GM12891 (cell line): ENCODE measurements around the gene SPEM3.

Experiments used
- DNase-seq: peaks from one replicate; pipeline ENCODE4 v3.0.0; 2011; ENCODE audit warnings: low spot score; ENCODE audit not compliant: insufficient read length
- FAIRE-seq: peaks from 2 replicates; lab custom pipeline; 2011; peaks lifted over from hg19 to GRCh38; lab: Jason Lieb, UNC
- PAX5 ChIP-seq: IDR thresholded peaks from 2 replicates; pipeline ENCODE4 v1.6.1; 2011; ENCODE audit warnings: low read length, moderate library complexity, mild to moderate bottlenecking; ENCODE audit not compliant: insufficient read depth, severe bottlenecking
- POLR2A ChIP-seq: IDR thresholded peaks from 2 replicates; pipeline ENCODE4 v1.6.1; 2011; ENCODE audit warnings: low read depth, low read length, control low read depth
- POLR2AphosphoS5 ChIP-seq: IDR thresholded peaks from 2 replicates; pipeline ENCODE4 v1.6.1; 2011; ENCODE audit warnings: low read depth, low read length, control low read depth
- POU2F2 ChIP-seq: IDR thresholded peaks from 2 replicates; pipeline ENCODE4 v1.6.1; 2011; ENCODE audit warnings: low read depth, mild to moderate bottlenecking, control low read depth, low read length, moderate library complexity
- SPI1 ChIP-seq: IDR thresholded peaks from 2 replicates; pipeline ENCODE4 v1.6.1; 2011; ENCODE audit warnings: low read depth, low read length, control low read depth
- TAF1 ChIP-seq: IDR thresholded peaks from 2 replicates; pipeline ENCODE4 v1.6.1; 2011; ENCODE audit warnings: low read depth, low read length, control low read depth

SPEM3 gene

DNA sequence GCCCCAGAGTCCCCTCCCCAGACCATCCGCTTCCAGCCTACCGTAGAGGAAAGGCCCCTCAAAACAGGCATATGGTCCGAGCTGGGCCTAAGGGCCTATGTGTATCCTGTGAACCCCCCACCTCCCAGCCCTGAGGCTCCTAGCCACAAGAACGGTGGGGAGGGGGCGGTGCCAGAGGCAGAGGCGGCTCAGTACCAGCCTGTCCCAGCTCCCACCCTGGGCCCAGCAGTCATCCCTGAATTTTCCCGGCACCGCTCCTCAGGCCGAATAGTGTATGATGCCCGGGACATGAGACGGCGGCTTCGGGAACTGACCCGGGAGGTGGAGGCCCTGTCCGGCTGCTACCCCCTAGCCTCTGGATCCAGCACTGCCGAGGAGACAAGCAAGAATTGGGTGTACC is 7.5 kb upstream of the SPEM3 start:
- no peak for TF ChIP-seq POU2F2
- FAIRE-seq: no peak
- no peak for DNase-seq

- no peak for TF ChIP-seq POU2F2
- TF ChIP-seq TAF1: no peak
- no peak for TF ChIP-seq POLR2A
- no peak for TF ChIP-seq POLR2AphosphoS5
- no peak for TF ChIP-seq SPI1
- no peak for DNase-seq
- peak; percentile 20 for FAIRE-seq
These were observed 5.0 kb upstream of the SPEM3 start for GRCh38 chr17:7423679-7424078.

DNA sequence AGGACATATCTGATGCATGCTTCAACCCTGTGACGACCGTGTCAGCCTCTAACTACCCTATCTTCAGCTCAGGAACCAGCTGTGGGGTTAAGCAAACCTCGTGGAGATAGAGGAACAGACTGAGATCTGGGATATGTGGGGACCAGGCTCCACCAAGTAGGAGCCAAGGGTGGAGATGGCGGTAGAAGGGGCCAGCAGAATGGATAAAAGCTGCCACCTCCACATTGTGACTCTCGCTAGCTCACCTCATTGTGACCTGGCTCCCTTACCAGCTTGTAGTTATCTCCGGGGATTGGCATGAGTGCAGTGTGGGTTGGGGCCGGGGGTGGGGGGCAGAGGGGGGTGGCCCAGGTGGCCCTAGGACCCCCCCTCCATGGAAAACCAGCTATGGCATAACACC is 3.3 kb upstream of the SPEM3 start, which contains the start of gene SPEM2:
SPEM2 (plus strand) TSS at position 301 of the 400 bp plus-strand sequence; CDS start at position 374, 73 bp downstream.
- FAIRE-seq (no peak), DNase-seq (no peak)
- no peak for TF ChIP-seq PAX5
- TF ChIP-seq POLR2AphosphoS5: no peak
- TF ChIP-seq SPI1: no peak
- no peak for TF ChIP-seq TAF1
- no peak for TF ChIP-seq POLR2A
- TF ChIP-seq POU2F2: no peak

DNA sequence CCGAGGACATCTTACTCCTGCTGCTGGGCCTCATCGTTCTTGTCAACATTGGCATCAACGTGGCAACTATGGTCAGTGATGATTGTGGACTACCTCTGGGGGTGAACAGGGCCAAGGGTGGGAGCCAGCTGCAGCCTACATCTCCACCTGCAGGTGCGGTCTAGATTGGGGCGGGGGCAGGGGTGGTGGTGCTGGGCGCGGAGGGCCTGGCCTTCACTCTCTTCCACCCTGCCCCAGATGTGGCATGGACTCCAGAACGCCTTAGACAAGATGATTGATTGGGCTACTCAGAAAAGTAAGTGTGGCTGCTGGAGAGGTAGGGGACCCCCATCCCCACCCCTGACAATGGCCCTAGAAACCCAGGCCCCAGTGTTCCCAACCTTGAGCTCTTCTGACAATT is 2.9 kb upstream of the SPEM3 start:
- DNase-seq (no peak), FAIRE-seq (no peak)
- TF ChIP-seq SPI1 (no peak), TAF1 (no peak), POLR2AphosphoS5 (no peak), PAX5 (no peak), POLR2A (no peak), POU2F2 (no peak)

GRCh38 chr17:7426203-7426863 is 2.3 kb upstream of the SPEM3 start:
- TF ChIP-seq POU2F2 (no peak), POLR2AphosphoS5 (no peak), SPI1 (no peak), PAX5 (no peak), TAF1 (no peak), POLR2A (no peak)
- FAIRE-seq: no peak
- DNase-seq: no peak

GRCh38 chr17:7426896-7427489 is 1.7 kb upstream of the SPEM3 start:
- no peak for FAIRE-seq

GRCh38 chr17:7427549-7427948 is 1.1 kb upstream of the SPEM3 start:
- no peak for DNase-seq
- TF ChIP-seq PAX5: no peak
- TF ChIP-seq SPI1: no peak
- TF ChIP-seq TAF1: no peak
- no peak for TF ChIP-seq POLR2A
- TF ChIP-seq POLR2AphosphoS5: no peak
- TF ChIP-seq POU2F2: no peak
- no peak for FAIRE-seq

More at GRCh38 chr17:7426896-7427489, 1.7 kb upstream of the SPEM3 start:
- DNase-seq: no peak
- TF ChIP-seq POLR2A (no peak), POLR2AphosphoS5 (no peak), SPI1 (no peak), PAX5 (no peak), POU2F2 (no peak)

DNA sequence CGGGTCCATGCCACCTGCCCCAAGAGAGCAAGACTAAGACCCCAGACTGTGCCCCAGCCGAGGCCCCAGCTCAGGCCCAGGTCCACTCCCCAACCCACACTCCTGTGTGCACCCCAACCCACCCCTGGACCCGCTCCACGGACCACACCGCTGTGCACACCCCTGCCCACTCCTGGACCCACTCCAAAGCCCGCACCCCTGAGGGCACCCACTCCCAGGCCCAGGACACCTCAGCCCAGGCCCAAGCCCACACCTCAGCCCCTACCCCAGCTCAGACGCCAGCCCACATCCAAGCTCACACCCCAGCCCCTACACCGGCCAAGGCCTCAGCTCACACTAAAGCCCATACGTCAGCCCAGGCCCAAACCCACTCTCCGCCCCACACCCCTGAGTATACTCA is 1.1 kb downstream of the SPEM3 start:
- FAIRE-seq (no peak), DNase-seq (no peak)
- no peak for TF ChIP-seq POU2F2
- no peak for TF ChIP-seq TAF1
- no peak for TF ChIP-seq SPI1
- no peak for TF ChIP-seq PAX5
- TF ChIP-seq POLR2AphosphoS5: no peak
- no peak for TF ChIP-seq POLR2A

GRCh38 chr17:7431231-7431630 is 2.6 kb downstream of the SPEM3 start:
- DNase-seq (no peak), FAIRE-seq (no peak)
- TF ChIP-seq POLR2A (no peak), PAX5 (no peak), POLR2AphosphoS5 (no peak), TAF1 (no peak), SPI1 (no peak), POU2F2 (no peak)

- DNase-seq: no peak
- no peak for FAIRE-seq
- no peak for TF ChIP-seq TAF1
- no peak for TF ChIP-seq POU2F2
- no peak for TF ChIP-seq POLR2A
- no peak for TF ChIP-seq PAX5
- no peak for TF ChIP-seq POLR2AphosphoS5
- TF ChIP-seq SPI1: no peak
These were observed 3.6 kb downstream of the SPEM3 start for GRCh38 chr17:7432296-7432695.
